ENCODE data around the gene CIT. TPM values are rescaled to one million over a fixed set of nuclear protein-coding genes. Genes with fewer than 3 reads are reported as not detected.
"Not testable (repeated sequence)": the region's sequence is repeated elsewhere in the genome, so short reads cannot be mapped to it uniquely, and the experiment has no call there.

Gene CIT
- polyA plus RNA-seq, 3 donors = 0.03 TPM; not detected in 2

GRCh38 chr12:119901670-119902069, 24.6 kb upstream of the CIT start:
- Histone ChIP-seq H3K79me2 (ENCODE audit: insufficient read depth, low read length) (no peaks in the 10 kb centered on the region), H3K4me2 (replicated peaks; ENCODE audit: extremely low read depth, low read length, poor library complexity, severe bottlenecking) (no peak overlapping the region), H3K27ac (ENCODE audit: low read depth in 1 of 2, low read length in 2 of 2) (no peak overlapping the region), H3K36me3 (replicated peaks in 1 of 2; ENCODE audit: control insufficient read depth in 1 of 2, insufficient read depth in 2 of 2, low read length in 2 of 2) (no peaks in the 10 kb centered on the region), H3K9ac (ENCODE audit: insufficient read depth, low read length, poor library complexity, severe bottlenecking) (no peak overlapping the region), H2AFZ (ENCODE audit: insufficient read depth, low read depth, low read length, poor library complexity, severe bottlenecking) (no peak overlapping the region), H3K4me1 (ENCODE audit: control insufficient read depth in 1 of 2, insufficient read depth in 2 of 2, low read length in 2 of 2) (no peaks in the 10 kb centered on the region), H3K4me3 (replicated peaks in 1 of 3; ENCODE audit: low read depth in 2 of 3, low read length in 3 of 3) (no peak overlapping the region), H4K20me1 (ENCODE audit: insufficient read depth, low read length) (no peaks in the 10 kb centered on the region), H3K27me3 (ENCODE audit: control insufficient read depth in 2 of 2, insufficient read depth in 2 of 2, low read length in 2 of 2) (no peaks in the 10 kb centered on the region), H3K9me3 (replicated peaks in 1 of 2; ENCODE audit: control insufficient read depth in 1 of 2, insufficient read depth in 1 of 2, low read length in 2 of 2) (no peaks in the 10 kb centered on the region)
- intact Hi-C loops (cut with micrococcal nuclease) = no loop called here
- Mint-ChIP-seq H3K36me3 (no peaks in the 10 kb centered on the region), H3K4me1 (peaks cover 2% of the 10 kb centered on the region), H3K4me3 (no peak overlapping the region), H3K27me3 (ENCODE audit: low read depth in 3 of 3) (peaks cover 2 to 8% (median 7%) of the 10 kb centered on the region in 3 donors), H3K9me3 (no peaks in the 10 kb centered on the region), H3K27ac (no peak overlapping the region)
- no peak for DNase-seq
- no CpG with 5 or more reads among the region's 2 CpGs for WGBS (ENCODE audit: insufficient coverage)
- TF ChIP-seq, protein P1, sequence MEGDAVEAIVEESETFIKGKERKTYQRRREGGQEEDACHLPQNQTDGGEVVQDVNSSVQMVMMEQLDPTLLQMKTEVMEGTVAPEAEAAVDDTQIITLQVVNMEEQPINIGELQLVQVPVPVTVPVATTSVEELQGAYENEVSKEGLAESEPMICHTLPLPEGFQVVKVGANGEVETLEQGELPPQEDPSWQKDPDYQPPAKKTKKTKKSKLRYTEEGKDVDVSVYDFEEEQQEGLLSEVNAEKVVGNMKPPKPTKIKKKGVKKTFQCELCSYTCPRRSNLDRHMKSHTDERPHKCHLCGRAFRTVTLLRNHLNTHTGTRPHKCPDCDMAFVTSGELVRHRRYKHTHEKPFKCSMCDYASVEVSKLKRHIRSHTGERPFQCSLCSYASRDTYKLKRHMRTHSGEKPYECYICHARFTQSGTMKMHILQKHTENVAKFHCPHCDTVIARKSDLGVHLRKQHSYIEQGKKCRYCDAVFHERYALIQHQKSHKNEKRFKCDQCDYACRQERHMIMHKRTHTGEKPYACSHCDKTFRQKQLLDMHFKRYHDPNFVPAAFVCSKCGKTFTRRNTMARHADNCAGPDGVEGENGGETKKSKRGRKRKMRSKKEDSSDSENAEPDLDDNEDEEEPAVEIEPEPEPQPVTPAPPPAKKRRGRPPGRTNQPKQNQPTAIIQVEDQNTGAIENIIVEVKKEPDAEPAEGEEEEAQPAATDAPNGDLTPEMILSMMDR (IDR thresholded peaks at IDR 0.05) = no peak

- H2AFZ ChIP-seq (ENCODE audit: insufficient read depth, low read depth, low read length, poor library complexity, severe bottlenecking) = no peak overlapping the region
- no peaks in the 10 kb centered on the region for H3K36me3 ChIP-seq (replicated peaks in 1 of 2; ENCODE audit: control insufficient read depth in 1 of 2, insufficient read depth in 2 of 2, low read length in 2 of 2)
- Mint-ChIP-seq H3K27ac (no peak overlapping the region), H3K27me3 (ENCODE audit: low read depth in 3 of 3) (peaks cover 2 to 7% (median 5%) of the 10 kb centered on the region in 3 donors), H3K36me3 (no peaks in the 10 kb centered on the region), H3K4me1 (no peaks in the 10 kb centered on the region), H3K9me3 (peaks cover 0 to 3% (median 0%) of the 10 kb centered on the region in 7 donors), H3K4me3 (no peak overlapping the region)
- intact Hi-C loops (cut with micrococcal nuclease) = no loop called here
- H3K27me3 ChIP-seq (ENCODE audit: control insufficient read depth in 2 of 2, insufficient read depth in 2 of 2, low read length in 2 of 2) = no peaks in the 10 kb centered on the region
- no peak for DNase-seq
- no peak overlapping the region for H3K9ac ChIP-seq (ENCODE audit: insufficient read depth, low read length, poor library complexity, severe bottlenecking)
- no peak overlapping the region for H3K4me3 ChIP-seq (replicated peaks in 1 of 3; ENCODE audit: low read depth in 2 of 3, low read length in 3 of 3)
- TF ChIP-seq, protein P1 (IDR thresholded peaks at IDR 0.05) = no peak
- H3K79me2 ChIP-seq (ENCODE audit: insufficient read depth, low read length) = no peaks in the 10 kb centered on the region
- H3K9me3 ChIP-seq (replicated peaks in 1 of 2; ENCODE audit: control insufficient read depth in 1 of 2, insufficient read depth in 1 of 2, low read length in 2 of 2) = no peaks in the 10 kb centered on the region
- no peaks in the 10 kb centered on the region for H3K4me1 ChIP-seq (ENCODE audit: control insufficient read depth in 1 of 2, insufficient read depth in 2 of 2, low read length in 2 of 2)
- H4K20me1 ChIP-seq (ENCODE audit: insufficient read depth, low read length) = no peaks in the 10 kb centered on the region
- H3K4me2 ChIP-seq (replicated peaks; ENCODE audit: extremely low read depth, low read length, poor library complexity, severe bottlenecking) = no peak overlapping the region
- no CpG with 5 or more reads among the region's 1 CpG for WGBS (ENCODE audit: insufficient coverage)
- H3K27ac ChIP-seq (ENCODE audit: low read depth in 1 of 2, low read length in 2 of 2) = no peak overlapping the region
These were observed 17.8 kb upstream of the CIT start for GRCh38 chr12:119894916-119895315.

- H3K79me2 ChIP-seq (ENCODE audit: insufficient read depth, low read length); DNase-seq; H3K27me3 Mint-ChIP-seq (ENCODE audit: low read depth in 3 of 3); H3K27me3 ChIP-seq (ENCODE audit: control insufficient read depth in 2 of 2, insufficient read depth in 2 of 2, low read length in 2 of 2); H3K4me1 ChIP-seq (ENCODE audit: control insufficient read depth in 1 of 2, insufficient read depth in 2 of 2, low read length in 2 of 2); H3K9me3 Mint-ChIP-seq; H3K9me3 ChIP-seq (replicated peaks in 1 of 2; ENCODE audit: control insufficient read depth in 1 of 2, insufficient read depth in 1 of 2, low read length in 2 of 2); H3K4me3 Mint-ChIP-seq; H4K20me1 ChIP-seq (ENCODE audit: insufficient read depth, low read length); H3K36me3 Mint-ChIP-seq; H3K27ac Mint-ChIP-seq; H3K4me3 ChIP-seq (replicated peaks in 1 of 3; ENCODE audit: low read depth in 2 of 3, low read length in 3 of 3); intact Hi-C loops (cut with micrococcal nuclease); H2AFZ ChIP-seq (ENCODE audit: insufficient read depth, low read depth, low read length, poor library complexity, severe bottlenecking); H3K27ac ChIP-seq (ENCODE audit: low read depth in 1 of 2, low read length in 2 of 2); H3K9ac ChIP-seq (ENCODE audit: insufficient read depth, low read length, poor library complexity, severe bottlenecking); H3K4me2 ChIP-seq (replicated peaks; ENCODE audit: extremely low read depth, low read length, poor library complexity, severe bottlenecking); H3K4me1 Mint-ChIP-seq; H3K36me3 ChIP-seq (replicated peaks in 1 of 2; ENCODE audit: control insufficient read depth in 1 of 2, insufficient read depth in 2 of 2, low read length in 2 of 2): not testable (repeated sequence)
- no CpG with 5 or more reads among the region's 1 CpG for WGBS (ENCODE audit: insufficient coverage)
These were observed 15.5 kb upstream of the CIT start for GRCh38 chr12:119892611-119893010.
